Measurements from ENCODE around the gene SLC26A2.

The SLC26A2 gene

GRCh38 chr5:149915392-149916260 lies 44.9 kb upstream of the SLC26A2 start:
- Histone ChIP-seq H3K27me3 (ENCODE audit: insufficient read depth, low read depth, severe bottlenecking) (no peaks in the 10 kb centered on the region), H3K36me3 (no peaks in the 10 kb centered on the region), H3K9me3 (ENCODE audit: severe bottlenecking) (no peaks in the 10 kb centered on the region), H3K4me3 (ENCODE audit: low read depth, low read length) (no peak overlapping the region), H3K27ac (no peak overlapping the region)
- DNase-seq, result peak; percentile 38
- TF ChIP-seq CTCF (IDR thresholded peaks at IDR 0.05; ENCODE audit: low read depth, low read length), result no peak

- no peak for DNase-seq
- no peaks in the 10 kb centered on the region for H3K27me3 ChIP-seq (ENCODE audit: insufficient read depth, low read depth, severe bottlenecking)
- H3K4me3 ChIP-seq (ENCODE audit: low read depth, low read length), result no peak overlapping the region
- H3K36me3 ChIP-seq, result no peaks in the 10 kb centered on the region
- H3K27ac ChIP-seq, result no peak overlapping the region
- TF ChIP-seq CTCF (IDR thresholded peaks at IDR 0.05; ENCODE audit: low read depth, low read length), result no peak
- H3K9me3 ChIP-seq (ENCODE audit: severe bottlenecking), result no peaks in the 10 kb centered on the region
Observed at GRCh38 chr5:149916334-149917072, 44.1 kb upstream of the SLC26A2 start.

- Histone ChIP-seq H3K27me3 (ENCODE audit: insufficient read depth, low read depth, severe bottlenecking) (no peaks in the 10 kb centered on the region), H3K9me3 (ENCODE audit: severe bottlenecking) (no peaks in the 10 kb centered on the region), H3K27ac (no peak overlapping the region), H3K36me3 (no peaks in the 10 kb centered on the region), H3K4me3 (ENCODE audit: low read depth, low read length) (no peak overlapping the region)
- TF ChIP-seq CTCF (IDR thresholded peaks at IDR 0.05; ENCODE audit: low read depth, low read length), result no peak
- DNase-seq, result no peak
Observed at GRCh38 chr5:149917073-149917676, 43.4 kb upstream of the SLC26A2 start.

- DNase-seq, result no peak
- Histone ChIP-seq H3K4me3 (ENCODE audit: low read depth, low read length) (no peak overlapping the region), H3K36me3 (no peaks in the 10 kb centered on the region), H3K9me3 (ENCODE audit: severe bottlenecking) (no peaks in the 10 kb centered on the region), H3K27me3 (ENCODE audit: insufficient read depth, low read depth, severe bottlenecking) (no peaks in the 10 kb centered on the region), H3K27ac (no peak overlapping the region)
- no peak for TF ChIP-seq CTCF (IDR thresholded peaks at IDR 0.05; ENCODE audit: low read depth, low read length)
Observed at GRCh38 chr5:149921597-149921996, 39.0 kb upstream of the SLC26A2 start.

GRCh38 chr5:149922950-149923349 lies 37.6 kb upstream of the SLC26A2 start:
- H3K4me3 ChIP-seq (ENCODE audit: low read depth, low read length), result no peak overlapping the region
- no peaks in the 10 kb centered on the region for H3K36me3 ChIP-seq
- H3K9me3 ChIP-seq (ENCODE audit: severe bottlenecking), result no peaks in the 10 kb centered on the region
- H3K27me3 ChIP-seq (ENCODE audit: insufficient read depth, low read depth, severe bottlenecking), result no peaks in the 10 kb centered on the region
- no peak for TF ChIP-seq CTCF (IDR thresholded peaks at IDR 0.05; ENCODE audit: low read depth, low read length)
- DNase-seq, result no peak
- H3K27ac ChIP-seq, result no peak overlapping the region

Measured in WERI-Rb-1 (cell line).